LNCAP (cell line): ENCODE data around the gene CHMP4A.

ENCODE experiments used
- TF ChIP-seq, protein P1 (sequence below): fragments of 450-650 bp; IDR thresholded peaks from 2 replicates; pipeline ENCODE4 v1.5.1; 2017; ENCODE audit warnings: mild to moderate bottlenecking

The CHMP4A gene

DNA sequence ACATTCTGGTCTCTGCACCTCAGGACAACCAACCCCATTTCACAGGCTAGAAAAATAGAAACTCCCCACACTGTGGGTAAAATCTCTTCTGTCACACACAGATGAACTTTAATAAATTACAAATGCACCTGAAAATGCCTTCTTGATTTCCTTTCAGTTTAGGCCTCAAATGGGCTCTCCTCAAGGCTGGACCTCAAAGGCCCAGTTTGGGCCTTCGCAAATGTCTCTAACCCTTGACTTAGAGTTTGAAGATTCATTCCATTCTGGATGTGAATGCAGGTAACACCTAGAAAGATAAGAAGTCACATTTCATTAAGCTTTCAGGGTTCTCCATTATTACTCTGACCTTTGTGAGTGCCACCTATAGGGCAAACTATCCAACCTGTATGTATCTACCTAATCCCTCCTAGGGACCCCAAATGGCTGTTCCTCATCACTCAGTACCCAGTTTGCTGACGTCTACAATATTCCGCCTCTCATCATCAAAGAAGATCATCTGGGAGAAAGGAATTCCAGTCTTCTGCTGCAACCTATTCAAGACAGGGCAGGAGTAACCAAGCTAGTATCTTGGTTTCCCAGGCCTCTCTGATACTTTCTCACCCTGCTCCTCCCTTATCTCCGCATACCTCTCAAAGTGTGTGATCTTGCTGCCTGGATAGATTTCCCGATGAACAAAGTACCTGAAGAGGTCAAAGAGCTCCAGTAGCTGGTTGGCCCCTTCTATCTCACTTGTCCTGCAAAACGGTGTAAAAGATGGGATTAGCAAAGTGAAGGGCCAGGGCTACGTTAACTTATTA lies 776 bp upstream of the CHMP4A start:
- TF ChIP-seq, protein P1, sequence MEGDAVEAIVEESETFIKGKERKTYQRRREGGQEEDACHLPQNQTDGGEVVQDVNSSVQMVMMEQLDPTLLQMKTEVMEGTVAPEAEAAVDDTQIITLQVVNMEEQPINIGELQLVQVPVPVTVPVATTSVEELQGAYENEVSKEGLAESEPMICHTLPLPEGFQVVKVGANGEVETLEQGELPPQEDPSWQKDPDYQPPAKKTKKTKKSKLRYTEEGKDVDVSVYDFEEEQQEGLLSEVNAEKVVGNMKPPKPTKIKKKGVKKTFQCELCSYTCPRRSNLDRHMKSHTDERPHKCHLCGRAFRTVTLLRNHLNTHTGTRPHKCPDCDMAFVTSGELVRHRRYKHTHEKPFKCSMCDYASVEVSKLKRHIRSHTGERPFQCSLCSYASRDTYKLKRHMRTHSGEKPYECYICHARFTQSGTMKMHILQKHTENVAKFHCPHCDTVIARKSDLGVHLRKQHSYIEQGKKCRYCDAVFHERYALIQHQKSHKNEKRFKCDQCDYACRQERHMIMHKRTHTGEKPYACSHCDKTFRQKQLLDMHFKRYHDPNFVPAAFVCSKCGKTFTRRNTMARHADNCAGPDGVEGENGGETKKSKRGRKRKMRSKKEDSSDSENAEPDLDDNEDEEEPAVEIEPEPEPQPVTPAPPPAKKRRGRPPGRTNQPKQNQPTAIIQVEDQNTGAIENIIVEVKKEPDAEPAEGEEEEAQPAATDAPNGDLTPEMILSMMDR: no peak

DNA sequence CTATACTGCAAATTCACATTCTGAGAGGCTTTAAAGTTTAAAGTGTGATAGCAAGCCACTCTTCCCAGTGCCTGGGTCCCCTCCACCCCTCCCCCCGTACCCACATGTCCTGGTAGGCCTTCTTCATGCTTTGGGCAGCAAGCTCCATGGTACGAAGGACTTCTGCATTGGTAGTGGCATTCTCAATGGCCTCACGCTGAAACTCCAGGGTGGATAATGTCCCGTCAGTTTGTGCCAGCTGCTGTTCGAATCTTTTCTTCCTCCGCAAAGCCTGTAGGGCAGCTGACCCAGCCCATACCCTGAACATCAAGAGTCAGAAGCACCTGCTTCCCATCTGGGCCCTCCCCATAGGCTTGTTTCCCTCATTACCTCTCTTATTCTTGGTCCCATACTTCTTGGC lies 2.0 kb downstream of the CHMP4A start:
- TF ChIP-seq, protein P1: no peak

DNA sequence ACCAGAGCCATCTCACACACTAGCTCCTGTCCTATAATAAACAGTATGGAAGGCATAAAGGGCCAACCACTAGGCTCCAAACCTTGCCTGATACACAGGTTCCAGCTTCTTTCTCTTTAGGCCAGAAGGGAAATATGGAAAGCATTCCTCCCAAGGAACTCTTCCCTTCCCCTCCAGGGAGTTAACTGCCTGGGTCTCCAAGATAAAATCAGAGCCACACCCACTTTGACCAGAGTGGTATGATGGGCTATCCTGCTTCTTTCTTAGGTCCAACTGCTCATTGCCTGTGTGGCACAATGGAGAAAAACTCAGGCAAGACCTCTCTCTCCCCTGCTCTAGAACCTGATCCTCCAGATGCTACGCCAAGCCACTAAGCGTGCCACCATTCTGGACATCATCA lies 5.7 kb downstream of the CHMP4A start:
- TF ChIP-seq, protein P1: no peak

DNA sequence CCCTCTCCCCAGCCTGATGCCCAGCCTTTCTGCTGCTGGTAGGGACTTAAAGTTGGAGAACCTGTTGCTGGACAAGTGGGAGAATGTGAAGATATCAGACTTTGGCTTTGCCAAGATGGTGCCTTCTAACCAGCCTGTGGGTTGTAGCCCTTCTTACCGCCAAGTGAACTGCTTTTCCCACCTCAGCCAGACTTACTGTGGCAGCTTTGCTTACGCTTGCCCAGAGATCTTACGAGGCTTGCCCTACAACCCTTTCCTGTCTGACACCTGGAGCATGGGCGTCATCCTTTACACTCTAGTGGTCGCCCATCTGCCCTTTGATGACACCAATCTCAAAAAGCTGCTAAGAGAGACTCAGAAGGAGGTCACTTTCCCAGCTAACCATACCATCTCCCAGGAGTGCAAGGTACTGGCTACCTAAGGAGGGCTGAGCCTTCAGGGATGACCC lies 6.2 kb downstream of the CHMP4A start:
- TF ChIP-seq, protein P1: no peak

DNA sequence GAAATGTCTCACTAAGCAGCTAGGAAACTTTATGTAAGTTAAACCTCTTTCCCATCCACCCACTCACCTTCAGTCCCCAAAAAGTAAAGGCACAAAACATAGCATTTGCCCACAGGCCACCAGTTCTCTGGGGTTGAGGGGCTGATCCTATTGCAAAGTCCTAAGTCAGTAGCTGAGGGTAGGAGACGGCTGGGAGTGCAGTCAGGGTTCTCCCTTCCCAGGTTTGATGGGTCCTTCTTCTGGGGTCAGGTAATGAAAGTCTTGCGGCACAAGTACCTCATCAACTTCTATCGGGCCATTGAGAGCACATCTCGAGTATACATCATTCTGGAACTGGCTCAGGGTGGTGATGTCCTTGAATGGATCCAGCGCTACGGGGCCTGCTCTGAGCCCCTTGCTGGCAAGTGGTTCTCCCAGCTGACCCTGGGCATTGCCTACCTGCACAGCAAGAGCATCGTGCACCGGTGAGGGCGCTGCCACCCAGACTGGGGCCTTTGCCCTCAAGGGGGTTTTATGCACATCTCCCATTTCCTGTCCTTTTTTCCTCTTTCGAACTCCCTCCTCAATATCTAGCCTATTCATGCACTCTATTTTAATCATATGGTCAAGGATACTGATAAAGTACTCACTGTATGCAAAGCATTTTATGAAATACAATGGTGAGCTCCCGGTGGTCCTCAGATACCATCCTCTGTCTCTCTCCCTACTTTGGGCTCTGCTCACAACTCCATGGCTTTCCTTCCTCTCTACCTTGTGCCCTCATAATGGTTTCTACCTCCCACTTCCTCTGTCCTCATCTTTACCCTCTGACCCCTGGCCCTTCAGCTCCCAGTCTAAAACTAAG lies 6.8 kb downstream of the CHMP4A start:
- TF ChIP-seq, protein P1: no peak

DNA sequence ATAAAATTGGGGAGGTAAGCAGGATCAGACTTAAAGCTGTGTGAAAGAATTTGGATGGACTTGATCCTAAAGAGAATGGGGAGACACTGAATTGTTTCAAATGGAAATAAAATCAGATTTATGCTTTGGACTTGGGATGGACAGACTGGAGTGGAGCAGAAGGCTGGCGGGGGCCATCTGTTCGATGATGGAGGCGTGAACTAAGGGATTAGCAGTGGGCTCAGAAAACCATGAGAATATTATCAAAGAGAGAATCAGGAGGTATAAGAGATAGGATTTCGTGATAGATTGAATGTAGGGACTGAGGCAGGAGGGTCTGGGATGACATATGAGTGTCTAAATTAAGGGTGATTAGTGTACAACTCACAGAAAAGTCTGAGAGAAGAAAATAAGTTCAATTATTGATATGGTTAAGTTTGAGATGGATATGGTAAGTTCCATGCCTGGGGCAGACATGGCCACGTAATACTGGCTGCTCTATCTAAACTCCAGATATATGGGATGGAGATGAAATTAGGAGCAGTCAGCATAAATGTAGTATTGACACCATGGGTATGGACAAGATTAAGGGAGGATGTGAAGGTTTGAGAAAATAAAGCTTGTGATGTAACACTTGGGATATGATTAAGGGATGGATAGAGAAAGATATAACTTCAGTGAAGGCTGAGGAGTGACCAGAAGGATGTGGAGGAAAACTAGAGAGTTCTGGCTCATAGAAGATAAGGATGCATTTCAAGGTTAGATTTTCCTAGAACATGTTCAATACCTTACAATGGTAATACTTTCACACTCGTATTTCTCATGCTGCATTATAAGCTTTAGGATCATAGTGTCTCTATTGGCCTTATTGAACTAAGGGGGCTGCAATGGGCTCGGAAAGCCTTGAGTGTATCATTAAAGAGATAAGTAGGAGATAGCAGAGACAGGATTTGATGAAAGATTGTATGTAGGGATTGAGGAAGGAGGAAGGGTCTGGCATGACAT lies 8.8 kb downstream of the CHMP4A start:
- TF ChIP-seq, protein P1: no peak
